ENCODE results near the gene ZBTB44. TPM values are rescaled to one million over a fixed set of nuclear protein-coding genes. Genes with fewer than 3 reads are reported as not detected.

Gene ZBTB44
- total RNA-seq, 1 donor from 2014 or later, result 32.5 TPM

DNA sequence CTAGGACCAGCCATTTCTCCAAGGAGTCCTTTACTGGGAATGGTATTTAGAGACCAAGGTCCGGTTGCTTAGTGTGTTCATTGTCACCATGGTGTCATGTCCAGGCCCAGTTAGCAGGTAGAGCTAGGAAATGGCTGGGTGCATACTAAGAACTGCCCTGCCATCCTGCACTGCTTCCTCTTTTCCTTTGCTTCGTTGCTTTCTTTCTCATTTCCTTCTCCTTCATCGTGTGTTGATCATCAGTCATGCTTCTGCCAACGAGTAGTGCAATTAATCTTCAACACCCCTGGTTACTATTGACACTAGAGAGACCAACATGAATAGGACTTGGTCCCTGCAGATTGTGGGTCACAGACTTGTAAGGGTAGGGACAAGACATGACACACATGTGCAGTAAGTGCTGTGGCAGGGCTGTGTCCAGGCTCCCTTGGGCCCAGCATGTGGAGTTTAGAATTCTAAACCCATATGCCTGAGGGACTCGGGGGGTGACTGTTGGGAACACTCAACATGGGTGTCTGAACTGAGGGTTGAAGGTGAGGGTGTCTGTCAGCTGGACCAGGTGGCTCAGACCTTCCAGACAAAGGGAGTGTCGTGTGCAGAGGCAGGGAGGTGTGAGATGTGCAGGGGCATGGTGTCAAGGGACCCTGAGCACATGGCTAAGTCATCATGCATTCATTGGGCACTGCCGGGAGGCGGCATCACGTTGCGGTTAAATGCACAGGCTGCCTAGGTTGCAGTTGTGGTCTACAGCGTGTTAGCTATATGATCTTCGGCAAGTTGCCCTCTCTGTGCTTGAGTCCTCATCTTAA lies 112.5 kb downstream of the ZBTB44 start:
- Mint-ChIP-seq H3K36me3 (ENCODE audit: unreplicated experiment) (no peaks in the 10 kb centered on the region), H3K4me3 (ENCODE audit: unreplicated experiment) (no peak overlapping the region), H3K4me1 (ENCODE audit: unreplicated experiment) (no peaks in the 10 kb centered on the region), H3K27me3 (ENCODE audit: unreplicated experiment) (peaks cover 19% of the 10 kb centered on the region), H3K9me3 (ENCODE audit: unreplicated experiment) (no peaks in the 10 kb centered on the region), H3K27ac (ENCODE audit: unreplicated experiment) (no peak overlapping the region)
- TF ChIP-seq, protein P1, sequence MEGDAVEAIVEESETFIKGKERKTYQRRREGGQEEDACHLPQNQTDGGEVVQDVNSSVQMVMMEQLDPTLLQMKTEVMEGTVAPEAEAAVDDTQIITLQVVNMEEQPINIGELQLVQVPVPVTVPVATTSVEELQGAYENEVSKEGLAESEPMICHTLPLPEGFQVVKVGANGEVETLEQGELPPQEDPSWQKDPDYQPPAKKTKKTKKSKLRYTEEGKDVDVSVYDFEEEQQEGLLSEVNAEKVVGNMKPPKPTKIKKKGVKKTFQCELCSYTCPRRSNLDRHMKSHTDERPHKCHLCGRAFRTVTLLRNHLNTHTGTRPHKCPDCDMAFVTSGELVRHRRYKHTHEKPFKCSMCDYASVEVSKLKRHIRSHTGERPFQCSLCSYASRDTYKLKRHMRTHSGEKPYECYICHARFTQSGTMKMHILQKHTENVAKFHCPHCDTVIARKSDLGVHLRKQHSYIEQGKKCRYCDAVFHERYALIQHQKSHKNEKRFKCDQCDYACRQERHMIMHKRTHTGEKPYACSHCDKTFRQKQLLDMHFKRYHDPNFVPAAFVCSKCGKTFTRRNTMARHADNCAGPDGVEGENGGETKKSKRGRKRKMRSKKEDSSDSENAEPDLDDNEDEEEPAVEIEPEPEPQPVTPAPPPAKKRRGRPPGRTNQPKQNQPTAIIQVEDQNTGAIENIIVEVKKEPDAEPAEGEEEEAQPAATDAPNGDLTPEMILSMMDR (IDR thresholded peaks at IDR 0.05), result no peak
- no peak for DNase-seq (ENCODE audit: extremely low spot score, unreplicated experiment)

DNA sequence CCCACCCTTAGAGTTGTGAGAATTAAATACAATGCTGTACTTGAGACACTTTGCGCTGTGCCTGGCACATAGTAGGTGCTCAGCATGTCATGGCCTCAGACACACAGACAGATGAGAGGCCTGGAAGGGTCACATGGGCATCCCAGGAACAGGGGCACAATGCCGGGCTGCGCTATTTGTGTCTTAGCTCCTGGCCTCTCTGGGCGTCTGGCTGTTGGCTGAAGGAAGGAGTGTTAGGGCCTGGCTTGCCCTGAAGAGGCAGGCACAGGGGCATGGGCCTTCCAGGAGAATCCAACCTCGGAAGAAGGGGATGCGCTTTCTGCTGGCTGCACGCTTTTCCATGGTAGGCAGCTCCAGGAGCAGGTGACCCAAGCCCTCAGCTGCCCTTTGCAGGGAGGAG lies 113.7 kb downstream of the ZBTB44 start:
- no peak overlapping the region for H3K4me3 Mint-ChIP-seq (ENCODE audit: unreplicated experiment)
- H3K36me3 Mint-ChIP-seq (ENCODE audit: unreplicated experiment), result no peaks in the 10 kb centered on the region
- DNase-seq (ENCODE audit: extremely low spot score, unreplicated experiment), result no peak
- H3K27ac Mint-ChIP-seq (ENCODE audit: unreplicated experiment), result no peak overlapping the region
- H3K9me3 Mint-ChIP-seq (ENCODE audit: unreplicated experiment), result no peaks in the 10 kb centered on the region
- peaks cover 16% of the 10 kb centered on the region for H3K27me3 Mint-ChIP-seq (ENCODE audit: unreplicated experiment)
- TF ChIP-seq, protein P1 (IDR thresholded peaks at IDR 0.05), result no peak
- H3K4me1 Mint-ChIP-seq (ENCODE audit: unreplicated experiment), result no peaks in the 10 kb centered on the region

DNA sequence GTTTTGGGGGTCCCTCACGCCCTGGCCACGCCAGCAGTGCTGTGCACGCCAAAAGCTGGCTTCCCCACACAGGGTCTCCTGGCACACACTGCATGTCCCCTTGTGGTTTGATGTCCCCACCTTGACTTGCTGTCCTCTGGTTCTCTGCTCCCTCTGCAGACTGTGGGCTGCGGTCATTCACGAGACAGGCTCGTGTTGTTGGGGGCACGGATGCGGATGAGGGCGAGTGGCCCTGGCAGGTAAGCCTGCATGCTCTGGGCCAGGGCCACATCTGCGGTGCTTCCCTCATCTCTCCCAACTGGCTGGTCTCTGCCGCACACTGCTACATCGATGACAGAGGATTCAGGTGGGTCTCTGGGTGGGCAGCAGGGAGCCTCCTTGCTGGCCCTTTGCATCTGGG lies 114.9 kb downstream of the ZBTB44 start:
- H3K9me3 Mint-ChIP-seq (ENCODE audit: unreplicated experiment), result no peaks in the 10 kb centered on the region
- no peak overlapping the region for H3K4me3 Mint-ChIP-seq (ENCODE audit: unreplicated experiment)
- DNase-seq (ENCODE audit: extremely low spot score, unreplicated experiment), result no peak
- no peaks in the 10 kb centered on the region for H3K36me3 Mint-ChIP-seq (ENCODE audit: unreplicated experiment)
- H3K4me1 Mint-ChIP-seq (ENCODE audit: unreplicated experiment), result no peaks in the 10 kb centered on the region
- TF ChIP-seq, protein P1 (IDR thresholded peaks at IDR 0.05), result no peak
- H3K27me3 Mint-ChIP-seq (ENCODE audit: unreplicated experiment), result peaks cover 11% of the 10 kb centered on the region
- no peak overlapping the region for H3K27ac Mint-ChIP-seq (ENCODE audit: unreplicated experiment)

DNA sequence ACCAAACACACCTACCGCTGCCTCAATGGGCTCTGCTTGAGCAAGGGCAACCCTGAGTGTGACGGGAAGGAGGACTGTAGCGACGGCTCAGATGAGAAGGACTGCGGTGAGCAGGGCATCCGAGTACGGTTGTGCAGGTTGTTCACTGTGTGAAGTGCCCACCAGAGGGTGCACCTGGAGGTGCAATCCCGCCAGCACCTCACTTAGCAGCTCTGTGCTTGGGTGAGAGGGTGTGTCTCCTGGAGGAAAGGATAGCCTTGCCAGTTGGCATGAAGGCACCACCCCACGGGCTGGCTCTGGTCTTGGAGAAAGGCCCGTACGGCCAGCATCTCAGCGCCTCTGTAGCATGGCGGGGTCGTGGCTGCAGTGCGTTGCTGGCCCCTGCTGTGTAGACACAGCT lies 115.8 kb downstream of the ZBTB44 start:
- Mint-ChIP-seq H3K4me3 (ENCODE audit: unreplicated experiment) (no peak overlapping the region), H3K27me3 (ENCODE audit: unreplicated experiment) (peaks cover 8% of the 10 kb centered on the region)
- TF ChIP-seq, protein P1 (IDR thresholded peaks at IDR 0.05), result no peak

DNA sequence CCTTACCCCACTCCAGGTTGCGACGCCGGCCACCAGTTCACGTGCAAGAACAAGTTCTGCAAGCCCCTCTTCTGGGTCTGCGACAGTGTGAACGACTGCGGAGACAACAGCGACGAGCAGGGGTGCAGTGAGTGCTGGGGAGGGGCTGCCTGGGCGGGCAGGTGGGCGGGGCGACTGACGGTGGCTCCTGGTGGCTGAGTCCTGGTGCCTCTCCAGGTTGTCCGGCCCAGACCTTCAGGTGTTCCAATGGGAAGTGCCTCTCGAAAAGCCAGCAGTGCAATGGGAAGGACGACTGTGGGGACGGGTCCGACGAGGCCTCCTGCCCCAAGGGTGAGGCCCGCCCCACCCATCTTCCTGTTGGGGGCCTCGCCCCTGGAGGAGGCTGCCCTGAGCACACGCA lies 116.4 kb downstream of the ZBTB44 start:
- Mint-ChIP-seq H3K4me1 (ENCODE audit: unreplicated experiment) (no peaks in the 10 kb centered on the region), H3K9me3 (ENCODE audit: unreplicated experiment) (no peaks in the 10 kb centered on the region), H3K27me3 (ENCODE audit: unreplicated experiment) (peaks cover 7% of the 10 kb centered on the region), H3K4me3 (ENCODE audit: unreplicated experiment) (no peak overlapping the region), H3K36me3 (ENCODE audit: unreplicated experiment) (no peaks in the 10 kb centered on the region), H3K27ac (ENCODE audit: unreplicated experiment) (no peak overlapping the region)
- TF ChIP-seq, protein P1 (IDR thresholded peaks at IDR 0.05), result no peak
- no peak for DNase-seq (ENCODE audit: extremely low spot score, unreplicated experiment)

More for the DNA sequence above, 115.8 kb downstream of the ZBTB44 start:
- H3K4me1 Mint-ChIP-seq (ENCODE audit: unreplicated experiment), result no peaks in the 10 kb centered on the region
- no peaks in the 10 kb centered on the region for H3K36me3 Mint-ChIP-seq (ENCODE audit: unreplicated experiment)
- H3K9me3 Mint-ChIP-seq (ENCODE audit: unreplicated experiment), result no peaks in the 10 kb centered on the region
- DNase-seq (ENCODE audit: extremely low spot score, unreplicated experiment), result no peak
- no peak overlapping the region for H3K27ac Mint-ChIP-seq (ENCODE audit: unreplicated experiment)

Data from osteocyte (in vitro differentiated cells).